Stimulated activated CD8-positive, alpha-beta memory T cell treated with anti-CD3 and anti-CD28 coated beads, Interleukin-7, amount 100 ng/mL, for 1 hour (primary cell): ENCODE results near the gene KPNB1.
"Not testable (repeated sequence)": the region's sequence is repeated elsewhere in the genome, so short reads cannot be mapped to it uniquely, and the experiment has no call there.

Experiments used
- DNase-seq, 2 donors: peaks; one replicate each; pipeline ENCODE4 v3.0.0-alpha.2; 2020; ENCODE audit warnings: low read depth in 2 of 2

Gene KPNB1

DNA sequence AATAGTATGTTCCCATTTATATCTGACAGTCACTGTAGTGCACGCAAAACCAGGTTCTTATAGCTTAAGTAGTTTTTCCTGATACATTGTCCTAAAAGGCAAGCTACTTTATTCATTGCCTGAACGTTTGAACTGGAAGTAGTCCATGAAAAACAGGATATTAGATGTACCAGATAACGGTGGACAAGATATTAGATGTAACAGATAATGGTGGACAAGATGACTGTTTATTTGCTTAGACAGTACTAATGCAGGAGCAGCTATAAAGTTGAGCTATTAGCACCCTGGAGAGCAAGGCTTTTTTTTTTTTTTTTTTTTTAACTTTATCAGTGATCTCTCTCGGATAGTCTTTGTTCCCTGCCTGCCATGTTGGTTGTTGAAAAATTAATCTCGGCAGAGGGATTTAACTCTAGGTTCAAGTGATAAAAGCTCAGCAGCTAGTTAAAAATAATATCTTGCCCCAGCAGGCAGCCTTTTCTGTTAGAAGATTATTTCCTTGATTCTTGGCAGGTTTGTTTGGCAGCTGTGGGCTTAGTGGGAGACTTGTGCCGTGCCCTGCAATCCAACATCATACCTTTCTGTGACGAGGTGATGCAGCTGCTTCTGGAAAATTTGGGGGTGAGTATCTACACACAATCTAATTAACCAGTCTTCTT is 26.9 kb downstream of the KPNB1 start:
- DNase-seq = no peak

DNA sequence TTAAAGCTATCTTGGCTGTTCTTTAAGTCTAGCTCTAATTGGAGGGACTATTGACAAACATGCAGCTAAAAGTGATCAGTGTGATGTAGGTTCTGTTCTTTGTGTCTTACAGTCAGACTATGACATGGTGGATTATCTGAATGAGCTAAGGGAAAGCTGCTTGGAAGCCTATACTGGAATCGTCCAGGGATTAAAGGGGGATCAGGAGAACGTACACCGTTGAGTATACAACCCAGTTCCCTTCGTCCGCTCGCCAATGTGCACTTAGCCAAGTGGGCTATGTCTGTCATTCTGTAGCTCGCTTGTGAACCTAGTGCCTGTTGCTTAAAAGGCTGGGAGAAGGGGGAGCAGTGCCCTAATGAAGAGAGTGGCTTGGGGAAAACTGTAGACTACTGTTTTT is 28.5 kb downstream of the KPNB1 start:
- DNase-seq = no peak

DNA sequence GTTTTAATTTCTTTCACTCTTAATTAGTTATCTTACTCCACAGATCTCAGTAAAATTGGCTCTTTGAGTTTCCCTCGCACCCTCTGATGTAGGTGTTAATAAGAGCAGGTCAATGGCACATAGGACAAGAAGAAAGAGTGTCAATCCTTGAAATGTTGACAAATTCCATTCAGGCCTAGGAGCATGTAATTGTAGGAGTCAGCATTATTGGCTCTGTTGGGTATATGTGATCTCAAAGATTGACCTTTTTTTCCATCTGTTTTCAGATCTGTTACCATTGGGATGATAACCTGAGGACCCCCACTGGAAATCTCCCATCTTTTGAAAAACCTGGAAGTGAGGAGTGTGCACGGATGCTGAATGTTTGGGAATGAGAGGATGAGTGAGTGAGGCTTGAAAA is 32.4 kb downstream of the KPNB1 start:
- no peak for DNase-seq

DNA sequence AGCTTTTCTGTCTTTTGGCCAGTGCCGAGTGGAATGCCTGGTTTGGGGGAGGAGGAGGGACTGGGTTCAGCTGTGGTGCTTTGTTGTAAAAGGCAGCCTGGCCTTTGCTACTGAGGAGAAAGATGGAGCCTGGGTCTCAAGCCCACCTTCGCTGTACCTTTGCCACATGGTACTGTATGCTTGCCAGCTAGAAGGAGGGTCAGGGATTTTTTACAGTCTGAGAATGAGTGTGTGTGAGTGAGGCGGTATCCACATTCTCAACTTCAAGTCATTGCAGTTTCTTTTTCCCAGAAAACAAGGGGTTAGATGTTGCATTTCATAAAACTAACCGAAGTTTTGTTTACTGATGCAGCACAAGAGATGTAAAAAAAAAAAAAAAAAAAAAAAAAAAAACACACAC is 33.0 kb downstream of the KPNB1 start:
- not testable (repeated sequence) for DNase-seq

DNA sequence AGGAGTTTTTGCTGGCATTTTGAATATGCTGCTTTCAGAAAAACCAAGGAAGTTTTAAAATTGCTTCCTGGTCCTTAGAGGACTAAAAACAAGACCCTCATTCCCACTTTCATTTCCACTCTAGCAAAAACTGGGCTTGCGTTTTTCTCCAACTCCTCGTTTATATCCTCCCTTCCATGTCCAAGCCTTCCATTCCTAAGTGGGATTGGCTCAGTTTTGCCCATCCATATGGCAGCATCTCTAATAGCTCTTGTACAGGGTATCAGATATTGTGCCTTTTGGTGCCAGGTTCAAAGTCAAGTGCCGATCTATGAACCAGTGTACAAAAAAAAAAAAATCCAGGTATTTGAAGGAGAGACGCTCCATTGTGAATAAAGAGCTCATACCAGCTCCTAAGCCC is 34.3 kb downstream of the KPNB1 start:
- DNase-seq = no peak

DNA sequence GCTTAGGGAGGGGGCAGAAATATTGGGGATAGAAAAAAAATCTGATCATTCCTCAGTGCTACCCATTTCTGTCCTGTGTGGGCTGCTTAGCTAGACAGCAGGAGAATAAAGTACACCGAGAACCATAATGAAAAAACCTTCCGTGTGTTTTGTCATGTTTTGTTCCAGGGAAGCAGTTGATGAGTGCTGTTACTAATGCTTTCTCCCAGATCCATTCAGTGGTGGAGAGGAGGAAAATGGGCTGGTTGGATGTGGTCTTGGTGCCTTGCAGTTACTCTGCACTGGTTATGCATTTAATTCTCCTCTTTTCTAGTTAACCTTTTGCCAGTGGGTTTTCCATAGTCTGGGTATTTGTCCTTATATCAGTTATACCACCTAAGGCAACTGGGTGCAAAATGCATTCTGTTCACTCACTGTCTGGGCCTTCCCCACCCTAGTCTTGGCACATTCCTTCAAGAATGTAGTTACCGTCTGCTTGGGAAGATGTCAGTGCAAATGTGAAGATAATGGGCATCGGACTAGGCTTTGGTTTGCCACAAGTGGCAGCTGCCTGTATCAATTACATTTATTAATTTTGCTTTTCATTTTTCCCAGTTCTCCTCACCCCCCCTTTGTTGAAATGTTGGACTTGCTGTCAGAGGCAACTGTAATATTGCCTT is 34.9 kb downstream of the KPNB1 start:
- DNase-seq = no peak

DNA sequence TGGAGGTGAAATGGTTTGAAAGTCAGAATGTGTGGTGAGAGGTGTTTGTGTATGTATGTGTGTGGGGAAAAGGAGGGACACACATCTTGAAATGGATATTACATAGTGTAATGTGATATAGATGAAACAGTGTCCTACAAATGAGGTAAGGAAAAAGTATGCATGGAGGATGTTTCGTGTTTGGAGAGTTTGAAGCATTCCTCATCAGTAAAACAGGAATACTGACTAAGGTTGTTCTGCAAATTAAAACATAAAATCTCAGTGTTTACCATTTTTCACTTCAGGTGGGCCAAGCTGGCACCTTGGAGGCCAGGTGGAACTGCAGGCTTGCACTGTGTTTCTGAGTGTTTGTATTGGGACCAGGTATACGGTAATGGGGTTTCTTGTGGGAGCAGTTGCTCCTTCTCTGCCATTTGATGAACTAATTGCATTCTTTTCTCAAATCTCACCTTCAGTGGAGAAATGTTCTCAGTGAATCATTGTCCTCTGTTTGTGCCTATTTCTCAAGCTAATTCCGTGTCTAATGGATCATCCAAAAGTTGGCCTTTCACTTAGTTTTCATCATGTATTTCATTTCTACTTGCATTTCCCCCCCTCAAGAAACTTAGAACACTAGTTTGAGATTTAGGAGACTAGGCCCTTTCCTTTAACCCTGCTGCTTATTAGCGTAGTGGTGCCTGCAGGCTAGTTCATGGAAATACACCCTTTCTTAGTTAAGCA is 36.0 kb downstream of the KPNB1 start:
- DNase-seq = no peak

DNA sequence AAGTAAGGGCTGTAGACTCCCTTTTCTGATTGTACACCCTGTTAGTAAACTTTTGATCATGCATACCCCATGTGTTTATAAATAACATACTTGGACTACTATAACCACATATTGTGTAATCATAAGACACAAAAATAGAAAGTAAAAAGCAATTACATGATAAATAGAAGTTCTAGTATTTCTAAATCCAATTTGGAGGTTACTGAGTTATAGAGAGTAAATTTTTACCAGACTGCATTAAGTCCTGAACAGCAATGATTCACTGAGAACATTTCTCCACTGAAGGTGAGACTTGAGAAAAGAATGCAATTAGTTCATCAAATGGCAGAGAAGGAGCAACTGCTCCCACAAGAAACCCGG is 36.5 kb downstream of the KPNB1 start:
- no peak for DNase-seq

DNA sequence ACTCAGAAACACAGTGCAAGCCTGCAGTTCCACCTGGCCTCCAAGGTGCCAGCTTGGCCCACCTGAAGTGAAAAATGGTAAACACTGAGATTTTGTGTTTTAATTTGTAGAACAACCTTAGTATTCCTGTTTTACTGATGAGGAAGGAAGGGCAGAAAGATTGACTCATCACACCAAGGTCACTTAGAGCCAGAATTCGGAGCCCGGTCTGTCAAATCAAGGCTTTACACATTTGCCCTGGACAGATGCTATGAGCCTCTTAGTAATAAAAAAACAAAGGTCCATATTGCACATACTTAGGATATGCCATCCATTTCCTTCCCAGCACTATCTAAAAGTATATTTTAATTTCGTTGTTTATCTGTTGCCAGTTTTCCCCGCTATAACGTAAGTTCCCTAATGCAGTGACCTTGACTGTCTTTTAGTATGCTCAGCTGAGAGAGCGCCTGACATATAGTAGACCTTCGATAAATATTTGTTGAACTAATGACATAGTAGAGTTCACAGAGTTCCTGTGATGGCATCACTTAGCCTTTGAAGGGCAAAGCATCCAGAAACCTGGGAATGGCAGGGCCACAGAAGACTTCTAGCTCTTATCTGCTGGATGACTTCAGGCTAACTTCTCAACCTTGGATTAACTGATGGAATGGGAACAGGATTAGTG is 37.1 kb downstream of the KPNB1 start:
- no peak for DNase-seq

DNA sequence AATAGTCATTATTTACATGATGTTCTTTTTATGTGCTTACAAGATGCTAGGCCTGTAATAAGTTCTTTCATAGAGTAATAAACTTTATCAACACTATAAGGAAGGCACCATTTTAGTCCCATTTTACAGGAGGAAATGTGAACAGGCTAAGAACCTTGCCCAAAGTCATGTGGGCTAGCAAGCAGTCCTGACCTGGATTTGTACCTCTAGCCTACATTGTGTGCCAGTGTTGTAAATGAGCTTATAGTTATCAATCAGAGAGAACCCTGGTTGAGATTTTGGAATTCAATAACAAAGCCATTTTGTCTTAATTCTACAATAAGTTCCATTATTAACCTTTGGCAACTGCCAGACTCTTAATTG is 37.6 kb downstream of the KPNB1 start:
- DNase-seq = no peak

DNA sequence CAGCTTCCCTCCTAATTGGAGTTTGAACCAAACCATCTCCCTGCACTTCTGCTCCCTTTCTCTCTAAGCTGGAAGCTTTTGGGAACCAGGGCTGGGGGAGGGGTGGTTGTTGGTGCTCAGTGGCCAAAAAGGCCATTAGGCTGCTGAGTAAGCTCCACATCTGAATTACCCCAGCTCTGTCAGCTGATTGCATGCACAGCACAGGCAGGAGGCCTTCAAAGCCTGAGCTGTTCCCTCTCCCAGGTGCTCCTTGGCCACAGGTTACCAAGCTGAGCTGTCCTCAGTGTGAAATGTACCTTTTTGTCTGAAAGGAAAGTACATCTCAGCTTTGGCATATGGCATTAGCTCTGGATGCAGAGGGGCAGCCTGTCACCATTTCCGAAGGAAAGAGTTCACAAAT is 38.0 kb downstream of the KPNB1 start:
- no peak for DNase-seq

DNA sequence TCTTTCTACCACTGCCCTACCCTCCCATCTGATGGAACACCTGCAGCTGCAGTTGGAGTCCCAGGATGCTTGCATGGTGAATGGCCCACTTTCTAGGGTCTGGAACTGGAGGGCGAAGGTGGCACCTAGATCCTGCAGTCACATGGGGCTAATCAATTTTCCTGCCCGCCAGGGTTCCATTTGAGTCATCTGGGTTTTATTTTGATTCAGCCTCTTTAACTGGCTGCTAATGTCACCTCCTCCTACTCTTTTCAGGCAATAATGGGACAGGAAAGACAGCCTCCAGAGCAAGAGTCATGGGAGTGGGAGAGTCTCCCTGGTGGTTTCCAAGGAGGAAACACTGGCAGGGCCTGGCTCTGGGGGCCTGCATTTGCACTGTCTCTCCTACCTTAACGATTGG is 40.4 kb downstream of the KPNB1 start:
- DNase-seq = no peak

DNA sequence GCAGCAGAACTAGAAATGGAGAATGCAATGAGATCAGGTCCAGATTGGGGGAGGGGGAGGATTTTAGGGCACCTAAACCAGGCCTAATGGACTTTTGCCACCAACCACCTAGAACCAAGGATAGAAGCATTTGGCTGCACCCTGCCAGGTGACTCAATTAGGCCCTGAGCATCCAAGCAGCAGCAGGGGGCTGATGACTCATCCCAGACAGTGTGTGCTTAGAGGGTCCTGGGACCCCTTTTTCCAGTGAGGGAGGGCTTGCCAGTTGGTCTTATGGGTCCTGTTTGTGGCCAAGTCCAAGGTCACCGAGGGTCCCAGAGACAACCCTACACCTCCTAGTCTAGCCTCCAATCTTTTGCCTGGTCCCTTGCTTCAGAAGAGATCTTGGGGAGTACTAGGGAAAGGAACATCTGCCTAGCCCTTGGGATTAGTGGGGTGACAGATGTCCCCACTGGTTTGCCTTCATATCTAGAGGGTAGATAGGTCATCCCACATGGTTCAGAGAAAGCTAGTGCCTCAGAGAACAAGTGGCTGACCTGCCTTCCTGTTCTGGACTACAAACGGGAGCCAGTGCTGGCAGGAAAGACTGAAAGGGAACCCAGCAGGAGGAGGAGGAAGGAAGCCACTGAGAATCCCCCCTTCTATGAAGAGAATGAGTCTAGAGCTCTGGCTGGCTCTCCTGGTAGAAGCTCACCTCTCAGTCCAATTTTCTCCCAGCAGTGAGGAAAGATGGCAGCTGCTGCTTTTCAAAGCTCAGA is 42.6 kb downstream of the KPNB1 start:
- DNase-seq = no peak

DNA sequence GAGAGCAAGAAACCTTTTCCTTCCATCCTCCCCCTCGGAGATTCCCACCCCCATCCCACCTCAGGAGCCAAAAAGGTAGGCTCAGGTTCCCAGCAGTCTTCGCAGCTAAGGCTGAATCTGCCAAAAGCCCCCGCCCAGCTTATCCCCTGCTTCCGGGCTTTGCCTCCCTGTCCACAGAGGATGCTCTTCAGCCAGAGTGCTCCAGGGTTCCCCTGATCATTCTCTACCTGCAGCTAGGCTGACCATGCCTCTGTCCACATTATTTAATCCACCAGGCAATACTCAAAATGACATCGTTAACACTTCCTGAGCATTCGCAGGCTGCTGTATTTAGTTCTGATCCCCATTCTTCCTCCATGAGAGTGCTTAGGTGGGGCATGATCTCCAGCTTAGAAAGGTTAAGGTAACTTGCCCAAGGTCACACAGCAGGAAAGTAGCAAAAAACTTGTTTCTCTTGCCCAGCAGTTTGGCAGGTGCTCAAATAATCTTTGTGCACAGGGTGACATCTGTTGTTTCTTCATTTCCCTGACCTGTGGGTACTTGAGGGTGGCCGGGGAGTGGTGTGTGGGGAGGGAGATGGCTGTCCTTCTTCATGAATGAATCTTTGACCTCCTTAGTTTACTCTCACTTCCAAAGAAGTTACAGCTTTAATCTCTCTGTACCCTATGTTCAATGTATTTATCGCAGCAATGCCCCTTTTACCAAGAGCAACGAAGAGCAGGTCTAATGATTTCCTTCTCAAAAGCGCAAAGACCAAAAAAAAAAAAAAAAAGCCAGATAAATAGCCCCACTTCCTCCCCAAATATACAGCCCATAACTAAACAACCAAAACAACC is 43.4 kb downstream of the KPNB1 start:
- DNase-seq = no peak

DNA sequence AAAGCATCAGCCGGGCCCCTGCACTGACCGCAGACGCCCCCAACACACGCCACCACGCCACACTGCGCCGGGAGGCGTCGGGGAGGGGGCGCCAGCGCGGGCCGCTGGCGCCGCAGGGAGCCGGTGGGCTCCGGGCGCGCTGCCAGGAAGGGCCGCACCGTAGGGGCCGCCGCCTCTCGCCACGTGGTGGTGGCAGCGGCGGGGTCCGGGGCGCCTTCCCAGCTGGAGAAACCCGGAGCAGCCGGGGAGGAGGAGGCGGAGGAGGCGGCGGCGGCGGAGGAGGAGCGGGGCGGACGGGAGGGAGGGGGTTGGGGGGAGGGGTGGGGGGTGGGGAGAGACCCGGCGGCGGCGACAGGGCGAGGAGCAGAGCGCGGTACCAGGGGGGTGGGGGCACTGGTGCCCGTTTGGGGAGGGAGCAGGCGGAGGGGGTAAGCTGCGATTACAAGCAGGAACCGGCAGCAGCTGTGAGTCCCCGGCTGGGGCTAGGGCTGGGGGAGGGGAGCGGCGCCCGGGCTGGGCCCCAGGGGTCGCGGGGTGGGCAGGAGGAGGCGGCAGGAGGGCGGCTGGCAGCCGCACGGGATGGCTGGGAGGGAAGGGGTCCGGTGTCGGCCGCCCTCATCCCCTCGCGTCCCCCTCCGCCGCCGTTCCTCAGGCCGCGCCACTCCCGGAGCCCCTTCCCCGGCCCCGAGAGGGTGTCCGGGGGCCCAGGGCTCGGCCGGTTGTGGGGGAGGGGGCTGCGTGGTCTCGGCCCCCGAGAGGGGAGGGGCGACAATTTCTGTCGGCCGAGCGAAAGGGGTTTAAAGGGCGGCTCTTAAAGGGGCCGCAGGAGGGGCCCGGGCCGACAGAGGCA is 44.2 kb downstream of the KPNB1 start, which contains the start of gene TBKBP1:
Gene TBKBP1 (plus strand): TSS at position 431 of the 850 bp plus-strand sequence. CDS start 1,952 bp downstream, outside the sequence.
- DNase-seq = no peak

DNA sequence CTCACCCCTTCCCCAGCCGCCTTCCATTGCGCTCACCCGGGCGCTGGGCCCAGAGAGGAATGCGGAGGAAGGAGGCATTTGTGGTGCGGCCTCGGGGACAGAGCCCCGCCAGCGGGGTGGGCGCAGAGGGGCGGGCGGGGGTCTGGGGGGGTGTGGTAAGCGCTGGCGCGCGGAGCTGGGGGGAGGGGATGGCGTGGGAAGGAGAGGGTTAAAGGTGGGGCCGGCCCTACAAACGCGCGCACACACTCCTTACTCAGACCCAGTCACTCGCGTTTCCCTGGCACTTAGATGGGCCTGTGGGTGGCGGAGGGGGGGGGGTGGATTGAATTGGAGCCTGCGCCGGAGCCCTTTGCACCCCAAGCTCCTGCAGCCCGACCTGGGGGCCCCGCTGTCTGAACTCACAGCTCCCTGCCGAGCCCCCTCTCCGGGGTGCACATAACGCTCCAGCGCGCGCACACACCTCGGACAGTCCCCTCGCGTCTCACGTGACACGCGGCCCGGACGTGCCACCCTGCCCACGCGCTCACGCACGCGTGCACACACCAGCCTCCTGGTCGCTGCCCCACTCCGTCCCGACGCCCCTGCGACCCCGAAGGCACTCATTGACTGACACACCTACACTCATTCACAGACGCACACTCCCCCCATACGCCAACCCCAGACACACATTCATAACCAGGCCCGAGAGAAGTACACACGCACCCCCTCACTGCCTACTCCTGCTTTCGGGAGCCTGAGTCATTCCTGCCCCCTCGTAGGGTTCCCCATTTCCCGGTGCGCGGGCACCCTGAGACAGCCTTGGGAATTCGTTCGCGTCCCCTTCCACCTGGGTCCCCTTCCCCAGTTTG is 45.1 kb downstream of the KPNB1 start:
- no peak for DNase-seq

DNA sequence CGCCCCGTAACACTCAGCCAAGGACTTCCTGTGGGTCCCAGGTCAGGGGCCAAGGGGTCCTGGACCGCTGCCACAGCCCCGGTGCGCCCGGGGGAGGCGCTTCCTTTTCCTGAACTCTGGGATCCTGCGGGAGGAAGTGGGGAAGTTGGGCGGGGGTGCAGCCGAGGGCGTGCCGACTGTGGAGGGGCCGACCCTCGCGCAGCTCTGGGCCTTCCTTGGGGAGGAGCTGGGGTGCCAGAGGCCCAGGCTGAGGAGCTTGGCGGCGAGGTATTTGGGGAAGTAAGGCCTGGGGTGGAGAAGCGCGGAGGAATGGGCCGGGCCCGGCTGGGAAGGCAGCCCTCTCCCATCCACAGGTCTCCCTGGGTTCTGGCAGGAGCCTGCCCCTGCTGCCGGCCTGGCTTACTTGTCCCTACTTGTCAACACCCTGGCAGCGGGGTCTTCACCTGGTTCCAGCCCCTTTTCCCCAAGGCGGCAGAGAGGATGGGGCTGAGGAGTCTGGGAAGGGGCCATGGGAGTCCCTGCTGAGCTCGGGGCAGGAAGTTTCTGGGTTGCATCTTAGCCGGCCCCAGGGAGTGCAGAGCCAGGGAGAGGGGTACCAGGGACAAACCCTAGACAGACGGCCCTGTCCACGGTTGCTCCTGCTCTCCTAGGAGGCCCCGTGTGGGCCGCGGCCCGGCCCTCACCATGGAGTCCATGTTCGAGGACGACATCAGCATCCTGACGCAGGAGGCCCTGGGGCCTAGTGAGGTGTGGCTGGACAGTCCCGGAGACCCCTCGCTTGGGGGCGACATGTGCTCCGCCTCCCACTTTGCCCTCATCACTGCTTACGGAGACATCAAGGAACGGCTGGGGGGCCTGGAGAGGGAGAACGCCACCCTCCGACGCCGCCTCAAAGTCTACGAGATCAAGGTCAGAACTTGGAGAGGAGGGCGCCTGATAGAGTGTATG is 46.0 kb downstream of the KPNB1 start:
- DNase-seq = no peak
